ENCODE results near the gene ESCO1.

ESCO1 gene

DNA sequence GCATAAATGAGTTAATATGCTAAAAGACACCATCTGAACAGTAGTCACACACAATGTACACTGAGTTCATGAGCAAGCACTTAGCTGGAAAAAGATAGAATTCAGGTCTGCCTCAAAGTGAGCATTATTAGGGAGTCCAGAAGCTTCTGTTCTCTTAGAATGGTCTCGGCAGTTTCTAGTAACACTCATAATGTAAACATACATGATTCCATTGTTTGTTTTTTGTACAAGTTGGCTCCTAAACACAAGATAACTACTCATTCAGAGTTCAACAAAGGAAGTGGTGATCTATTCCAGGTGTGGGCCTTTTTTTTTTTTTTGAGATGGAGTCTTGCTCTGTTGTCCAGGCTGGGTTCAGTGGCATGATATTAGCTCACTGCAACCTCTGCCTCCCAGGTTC, 66.2 kb downstream of the ESCO1 start:
- TF ChIP-seq, protein P1, sequence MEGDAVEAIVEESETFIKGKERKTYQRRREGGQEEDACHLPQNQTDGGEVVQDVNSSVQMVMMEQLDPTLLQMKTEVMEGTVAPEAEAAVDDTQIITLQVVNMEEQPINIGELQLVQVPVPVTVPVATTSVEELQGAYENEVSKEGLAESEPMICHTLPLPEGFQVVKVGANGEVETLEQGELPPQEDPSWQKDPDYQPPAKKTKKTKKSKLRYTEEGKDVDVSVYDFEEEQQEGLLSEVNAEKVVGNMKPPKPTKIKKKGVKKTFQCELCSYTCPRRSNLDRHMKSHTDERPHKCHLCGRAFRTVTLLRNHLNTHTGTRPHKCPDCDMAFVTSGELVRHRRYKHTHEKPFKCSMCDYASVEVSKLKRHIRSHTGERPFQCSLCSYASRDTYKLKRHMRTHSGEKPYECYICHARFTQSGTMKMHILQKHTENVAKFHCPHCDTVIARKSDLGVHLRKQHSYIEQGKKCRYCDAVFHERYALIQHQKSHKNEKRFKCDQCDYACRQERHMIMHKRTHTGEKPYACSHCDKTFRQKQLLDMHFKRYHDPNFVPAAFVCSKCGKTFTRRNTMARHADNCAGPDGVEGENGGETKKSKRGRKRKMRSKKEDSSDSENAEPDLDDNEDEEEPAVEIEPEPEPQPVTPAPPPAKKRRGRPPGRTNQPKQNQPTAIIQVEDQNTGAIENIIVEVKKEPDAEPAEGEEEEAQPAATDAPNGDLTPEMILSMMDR (IDR thresholded peaks at IDR 0.05; ENCODE audit: borderline replicate concordance, insufficient read depth, low read depth, low read length) = no peak
- no peak overlapping the region for H3K4me3 ChIP-seq (ENCODE audit: low read depth, low read length)

DNA sequence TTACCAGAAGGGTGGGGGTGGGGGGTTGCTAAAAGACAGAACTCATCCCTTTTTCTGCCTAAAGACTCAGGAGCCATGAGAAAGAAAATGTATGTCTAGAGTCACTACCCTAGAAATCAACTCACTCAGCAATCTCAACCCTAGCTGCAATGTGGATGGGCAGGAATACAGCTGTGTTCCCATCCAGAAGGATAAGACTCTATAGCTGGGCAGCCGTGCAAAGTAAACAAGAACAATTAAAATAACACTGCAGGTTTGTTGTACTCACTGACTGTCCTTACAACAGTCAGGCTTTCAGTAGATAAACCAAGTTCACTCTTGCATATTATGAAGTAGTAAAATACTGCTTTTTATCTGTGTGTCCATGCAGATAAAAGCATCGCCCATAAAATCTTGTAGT, 74.0 kb downstream of the ESCO1 start:
- TF ChIP-seq, protein P1 (IDR thresholded peaks at IDR 0.05; ENCODE audit: borderline replicate concordance, insufficient read depth, low read depth, low read length) = no peak
- H3K4me3 ChIP-seq (ENCODE audit: low read depth, low read length) = no peak overlapping the region

DNA sequence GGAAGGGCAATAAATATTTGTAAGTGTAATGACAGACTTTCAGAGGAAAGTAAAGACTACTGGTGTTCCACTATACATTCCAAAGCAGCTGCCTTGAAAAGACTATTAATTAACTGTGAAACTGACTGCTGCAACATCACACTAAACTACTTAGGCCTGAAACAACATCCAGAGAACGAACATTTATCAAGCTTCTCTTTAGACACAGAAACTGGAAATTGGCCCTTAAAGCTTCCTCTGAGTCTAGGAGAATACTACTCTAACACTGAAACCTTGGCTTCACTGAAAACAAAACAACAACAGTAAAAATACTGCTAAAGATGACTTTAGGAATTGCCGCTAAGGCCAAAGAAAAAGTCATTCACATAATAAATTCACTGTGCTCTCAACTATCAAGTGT, 74.6 kb downstream of the ESCO1 start:
- TF ChIP-seq, protein P1 (IDR thresholded peaks at IDR 0.05; ENCODE audit: borderline replicate concordance, insufficient read depth, low read depth, low read length) = no peak
- H3K4me3 ChIP-seq (ENCODE audit: low read depth, low read length) = no peak overlapping the region

DNA sequence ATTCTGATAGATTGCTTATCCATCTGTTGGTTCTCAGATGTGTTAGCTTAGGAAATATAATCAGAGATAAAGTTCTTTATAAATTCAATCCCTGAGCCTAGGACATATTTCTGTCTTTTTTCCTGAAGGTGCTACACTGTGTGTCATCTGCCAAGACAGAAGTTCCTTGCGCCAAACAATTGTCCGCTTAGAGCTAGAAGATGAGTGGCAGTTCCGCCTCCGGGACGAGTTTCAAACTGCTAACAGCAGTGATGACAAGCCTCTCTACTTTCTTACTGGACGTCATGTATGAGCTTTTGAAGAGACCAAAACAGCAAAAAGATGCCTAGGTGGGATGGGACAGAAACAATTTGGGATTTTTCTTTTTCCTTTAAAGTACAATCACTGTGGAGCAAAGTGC, 78.0 kb downstream of the ESCO1 start:
- TF ChIP-seq, protein P1 (IDR thresholded peaks at IDR 0.05; ENCODE audit: borderline replicate concordance, insufficient read depth, low read depth, low read length) = no peak
- no peak overlapping the region for H3K4me3 ChIP-seq (ENCODE audit: low read depth, low read length)

DNA sequence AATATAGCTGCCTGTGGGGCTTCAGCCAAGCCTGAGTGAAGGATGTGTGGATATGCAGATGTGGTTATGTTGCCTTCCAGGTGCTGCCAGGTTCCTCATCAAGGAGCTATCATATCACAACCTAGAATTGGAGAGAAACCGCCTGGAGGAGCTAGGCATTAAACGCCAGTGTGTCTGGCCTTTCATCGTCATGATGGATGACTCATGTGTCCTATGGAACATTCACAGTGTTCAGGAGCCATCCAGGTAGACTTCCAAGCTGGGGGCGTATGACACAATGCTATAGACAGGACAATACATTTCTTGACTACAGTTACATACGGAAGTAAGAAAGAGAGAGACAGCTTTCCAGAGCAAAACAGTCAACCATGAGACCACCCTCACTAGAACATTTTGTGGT, 86.8 kb downstream of the ESCO1 start:
- TF ChIP-seq, protein P1 (IDR thresholded peaks at IDR 0.05; ENCODE audit: borderline replicate concordance, insufficient read depth, low read depth, low read length) = no peak
- no peak overlapping the region for H3K4me3 ChIP-seq (ENCODE audit: low read depth, low read length)

DNA sequence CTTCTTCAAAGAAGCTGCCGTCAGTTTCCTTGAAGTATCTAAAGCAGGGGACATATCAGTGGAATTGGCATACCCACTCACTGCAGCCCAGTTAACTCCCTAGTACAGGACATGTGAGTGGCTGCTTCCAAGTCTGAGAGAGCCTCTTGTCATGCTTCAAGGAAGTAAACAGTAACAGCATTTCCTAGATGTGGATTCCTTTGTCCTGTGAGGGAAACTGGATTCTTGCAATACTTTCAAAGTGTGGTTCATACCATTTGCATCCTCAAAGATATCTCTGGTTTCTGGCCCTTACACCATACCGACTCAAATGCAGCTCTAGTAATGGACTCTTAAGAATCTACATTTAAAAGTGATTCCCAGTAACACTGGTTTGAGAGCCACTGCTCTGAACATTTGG, 87.2 kb downstream of the ESCO1 start:
- no peak overlapping the region for H3K4me3 ChIP-seq (ENCODE audit: low read depth, low read length)
- TF ChIP-seq, protein P1 (IDR thresholded peaks at IDR 0.05; ENCODE audit: borderline replicate concordance, insufficient read depth, low read depth, low read length) = no peak

DNA sequence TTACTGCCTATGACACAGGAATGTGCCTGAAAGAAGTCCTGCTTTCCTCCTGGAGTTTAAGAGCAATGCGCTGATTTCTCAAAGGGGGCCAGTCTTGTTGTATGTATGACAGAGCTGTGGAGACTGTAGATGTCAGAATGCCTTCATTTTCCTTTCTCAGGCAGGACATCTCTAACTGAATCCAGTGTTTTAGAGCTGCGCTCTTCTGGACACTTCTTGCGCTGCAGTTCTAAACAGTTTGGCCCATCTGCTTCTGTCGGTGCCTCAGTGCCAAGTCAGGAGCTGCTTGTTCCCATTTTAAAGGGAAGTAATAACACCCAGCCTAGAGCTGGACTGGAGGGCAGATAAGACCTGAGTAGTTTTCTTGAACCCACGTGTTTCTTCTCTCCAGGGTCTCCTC, 91.4 kb downstream of the ESCO1 start:
- H3K4me3 ChIP-seq (ENCODE audit: low read depth, low read length) = no peak overlapping the region
- TF ChIP-seq, protein P1 (IDR thresholded peaks at IDR 0.05; ENCODE audit: borderline replicate concordance, insufficient read depth, low read depth, low read length) = no peak
